ENCODE data around the gene CFAP46. TPM values are rescaled to one million over a fixed set of nuclear protein-coding genes. Genes with fewer than 3 reads are reported as not detected.
A peak's percentile ranks its signal among the peaks of the same experiment; 100 is the strongest.

The CFAP46 gene
- total and polyA plus RNA-seq, 2 of the 8 experiments (the other 6 are each of a cell fraction or from before 2014, with no cell fraction given), result 2.6 to 4.8 TPM

GRCh38 chr10:132914732-132915131, 27.6 kb downstream of the CFAP46 start:
- ChIA-PET CTCF (ENCODE audit: partially characterized antibody) (interaction anchor here (1.6 to 2.9 kb wide), 2 partner anchors 10 to 260 kb away, joined by 5 to 23 read pairs; no protein-coding TSS in a partner anchor), POLR2A (ENCODE audit: partially characterized antibody) (interaction anchor here (0.9 kb wide), 1 partner anchor 13 kb away, joined by 3 read pairs; no protein-coding TSS in a partner anchor)
- no peak overlapping the region for H3K27ac ChIP-seq (ENCODE audit: low read depth, low read length)
- H3K18ac ChIP-seq (ENCODE audit: extremely low read depth, low read length), result no peak overlapping the region; the same call in 1 of the 2 replicates
- no peak overlapping the region for H3K4ac ChIP-seq (replicated peaks; ENCODE audit: insufficient read length, low read depth, low read length)
- H3K79me1 ChIP-seq (ENCODE audit: low read depth, low read length), result no peaks in the 10 kb centered on the region
- FAIRE-seq (no peak), DNase-seq (ENCODE audit: low read depth in 1 of 2, low spot score in 2 of 2) (no peak)
- H3K9me3 ChIP-seq (ENCODE audit: insufficient read depth in 2 of 2, low read depth in 1 of 2, low read length in 1 of 2), result no peaks in the 10 kb centered on the region
- H2BK15ac ChIP-seq (ENCODE audit: low read length), result peak overlapping the region; percentile 72; the same call in 1 of the 2 replicates
- H2AFZ ChIP-seq (ENCODE audit: low read length), result no peak overlapping the region
- H4K20me1 ChIP-seq (replicated peaks in 1 of 2; ENCODE audit: control insufficient read depth in 1 of 2, insufficient read depth in 2 of 2, low read length in 2 of 2), result peaks cover 0 to 1% of the 10 kb centered on the region in 2 experiments
- H3K14ac ChIP-seq (ENCODE audit: insufficient read length), result no peak overlapping the region
- no peak overlapping the region for H4K8ac ChIP-seq (ENCODE audit: extremely low read depth, insufficient read depth, low read length)
- TF ChIP-seq SP1 (IDR thresholded peaks at IDR 0.05; ENCODE audit: low read depth, low read length) (no peak), KDM4A (IDR thresholded peaks at IDR 0.05; ENCODE audit: low read depth, low read length, severe bottlenecking) (no peak), SRF (IDR thresholded peaks at IDR 0.05; ENCODE audit: low read depth, low read length) (no peak), TCF12 (IDR thresholded peaks at IDR 0.05; ENCODE audit: low read depth, low read length) (no peak), SP4 (IDR thresholded peaks at IDR 0.05; ENCODE audit: low read length) (no peak), EGR1 (IDR thresholded peaks at IDR 0.05; ENCODE audit: borderline replicate concordance, low read depth, low read length) (no peak), TAF7 (optimal IDR thresholded peaks at IDR 0.05; ENCODE audit: borderline replicate concordance, low read depth, low read length) (no peak), CHD1 (IDR thresholded peaks at IDR 0.05; ENCODE audit: low read depth, low read length) (no peak), PHF8 (conservative IDR thresholded peaks at IDR 0.05; ENCODE audit: low read depth, low read length) (no peak), GTF2F1 (IDR thresholded peaks at IDR 0.05; ENCODE audit: borderline replicate concordance, low read depth, low read length) (no peak), SAP30 (IDR thresholded peaks at IDR 0.05; ENCODE audit: insufficient read depth, insufficient replicate concordance, low read length) (no peak), RBBP5 (IDR thresholded peaks at IDR 0.05; ENCODE audit: borderline replicate concordance, low read depth, low read length) (no peak), HDAC2 (IDR thresholded peaks at IDR 0.05; ENCODE audit: borderline replicate concordance in 1 of 2, low read depth in 2 of 2, low read length in 2 of 2) (no peak)
- H3K56ac ChIP-seq (replicated peaks; ENCODE audit: insufficient read length, low read depth, low read length), result no peak overlapping the region
- H2BK5ac ChIP-seq (ENCODE audit: low read depth, low read length), result no peak overlapping the region
- H2AK5ac ChIP-seq (ENCODE audit: low read depth, low read length), result no peak overlapping the region
- H2BK20ac ChIP-seq (ENCODE audit: low read length), result no peak overlapping the region
- no peak overlapping the region for H4K91ac ChIP-seq (replicated peaks; ENCODE audit: insufficient read length, low read length)
- H3K4me3 ChIP-seq (ENCODE audit: extremely low read depth in 1 of 4, insufficient read depth in 2 of 4, low read depth in 3 of 4, low read length in 4 of 4), result no peak overlapping the region
- H3K9ac ChIP-seq (replicated peaks in 1 of 4; ENCODE audit: extremely low read depth in 1 of 4, low read depth in 3 of 4, low read length in 3 of 4), result no peak overlapping the region
- 90% methylated on average over 8 of the region's 17 CpGs; no CpG with 5 or more reads in 1 of the 2 experiments for WGBS, 2 experiments (ENCODE audit: extremely low coverage in 1 of 2, insufficient coverage in 1 of 2, insufficient read length in 1 of 2, insufficient replicate concordance in 2 of 2, low coverage in 1 of 2, low lambda C conversion rate in 2 of 2, missing lambda C conversion rate in 1 of 2)
- H3K79me2 ChIP-seq (ENCODE audit: control insufficient read depth in 1 of 2, insufficient read depth in 2 of 2, low read length in 2 of 2), result no peaks in the 10 kb centered on the region
- no peaks in the 10 kb centered on the region for H3K36me3 ChIP-seq (ENCODE audit: control insufficient read depth in 2 of 4, insufficient read depth in 4 of 4, low read length in 3 of 4)
- no peak overlapping the region for H2BK120ac ChIP-seq (replicated peaks; ENCODE audit: low read depth, low read length)
- no peak overlapping the region for H3K4me2 ChIP-seq (ENCODE audit: insufficient read depth in 1 of 2, low read depth in 2 of 2, low read length in 2 of 2)
- H3K27me3 ChIP-seq (replicated peaks in 1 of 4; ENCODE audit: control insufficient read depth in 3 of 4, extremely low read depth in 1 of 4, insufficient read depth in 3 of 4, low read length in 3 of 4), result no peaks in the 10 kb centered on the region
- peaks cover 0 to 23% (median 2%) of the 10 kb centered on the region in 4 experiments; a peak in 6 of 7 replicates for H3K4me1 ChIP-seq (replicated peaks in 1 of 4; ENCODE audit: control insufficient read depth in 3 of 4, insufficient read depth in 4 of 4, low read length in 3 of 4)
- H2BK12ac ChIP-seq (ENCODE audit: low read depth, low read length), result no peak overlapping the region
- H3K23me2 ChIP-seq (ENCODE audit: low read depth, low read length), result no peaks in the 10 kb centered on the region
- no peak overlapping the region for H3K23ac ChIP-seq (ENCODE audit: insufficient read length)
- H4K5ac ChIP-seq (ENCODE audit: insufficient read length, low read depth, low read length), result no peak overlapping the region
